BE2C (cell line): Measurements from ENCODE around the gene QSOX2.

Source experiments
- DNase-seq: peaks from one replicate; pipeline ENCODE4 v3.0.0-alpha.2; 2020
- H3K27me3 ChIP-seq: fragments of 250-450 bp; sonication (Bioruptor Pico); 2 replicates; pipeline ENCODE4 v1.5.1; 2020; ENCODE audit warnings: mild to moderate bottlenecking
- H3K36me3 ChIP-seq: fragments of 250-450 bp; sonication (Bioruptor Pico); 2 replicates; pipeline ENCODE4 v1.5.1; 2020; ENCODE audit warnings: mild to moderate bottlenecking
- H3K4me1 ChIP-seq: fragments of 250-450 bp; sonication (Bioruptor Pico); 2 replicates; pipeline ENCODE4 v1.5.1; 2020
- H3K4me3 ChIP-seq: 2 replicates; pipeline ENCODE4 v1.5.1; 2011; ENCODE audit warnings: low read depth, low read length
- H3K9me3 ChIP-seq: fragments of 250-450 bp; sonication (Bioruptor Pico); 2 replicates; pipeline ENCODE4 v1.5.1; 2020
- TF ChIP-seq, protein P1 (sequence below): IDR thresholded peaks from 2 replicates; pipeline ENCODE4 v1.5.1; 2012; ENCODE audit warnings: mild to moderate bottlenecking, low read depth, low read length

The QSOX2 gene

GRCh38 chr9:136193891-136194279 is 51.7 kb downstream of the QSOX2 start:
- Histone ChIP-seq H3K36me3 (no peaks in the 10 kb centered on the region), H3K4me1 (0 out of 2 replicates have a peak, but pooled peaks cover 3% of the 10 kb centered on the region), H3K27me3 (peaks cover 83% of the 10 kb centered on the region), H3K4me3 (no peak overlapping the region), H3K9me3 (no peaks in the 10 kb centered on the region; the same call in 1 of the 2 replicates)
- DNase-seq, result no peak
- TF ChIP-seq, protein P1, sequence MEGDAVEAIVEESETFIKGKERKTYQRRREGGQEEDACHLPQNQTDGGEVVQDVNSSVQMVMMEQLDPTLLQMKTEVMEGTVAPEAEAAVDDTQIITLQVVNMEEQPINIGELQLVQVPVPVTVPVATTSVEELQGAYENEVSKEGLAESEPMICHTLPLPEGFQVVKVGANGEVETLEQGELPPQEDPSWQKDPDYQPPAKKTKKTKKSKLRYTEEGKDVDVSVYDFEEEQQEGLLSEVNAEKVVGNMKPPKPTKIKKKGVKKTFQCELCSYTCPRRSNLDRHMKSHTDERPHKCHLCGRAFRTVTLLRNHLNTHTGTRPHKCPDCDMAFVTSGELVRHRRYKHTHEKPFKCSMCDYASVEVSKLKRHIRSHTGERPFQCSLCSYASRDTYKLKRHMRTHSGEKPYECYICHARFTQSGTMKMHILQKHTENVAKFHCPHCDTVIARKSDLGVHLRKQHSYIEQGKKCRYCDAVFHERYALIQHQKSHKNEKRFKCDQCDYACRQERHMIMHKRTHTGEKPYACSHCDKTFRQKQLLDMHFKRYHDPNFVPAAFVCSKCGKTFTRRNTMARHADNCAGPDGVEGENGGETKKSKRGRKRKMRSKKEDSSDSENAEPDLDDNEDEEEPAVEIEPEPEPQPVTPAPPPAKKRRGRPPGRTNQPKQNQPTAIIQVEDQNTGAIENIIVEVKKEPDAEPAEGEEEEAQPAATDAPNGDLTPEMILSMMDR, result no peak

DNA sequence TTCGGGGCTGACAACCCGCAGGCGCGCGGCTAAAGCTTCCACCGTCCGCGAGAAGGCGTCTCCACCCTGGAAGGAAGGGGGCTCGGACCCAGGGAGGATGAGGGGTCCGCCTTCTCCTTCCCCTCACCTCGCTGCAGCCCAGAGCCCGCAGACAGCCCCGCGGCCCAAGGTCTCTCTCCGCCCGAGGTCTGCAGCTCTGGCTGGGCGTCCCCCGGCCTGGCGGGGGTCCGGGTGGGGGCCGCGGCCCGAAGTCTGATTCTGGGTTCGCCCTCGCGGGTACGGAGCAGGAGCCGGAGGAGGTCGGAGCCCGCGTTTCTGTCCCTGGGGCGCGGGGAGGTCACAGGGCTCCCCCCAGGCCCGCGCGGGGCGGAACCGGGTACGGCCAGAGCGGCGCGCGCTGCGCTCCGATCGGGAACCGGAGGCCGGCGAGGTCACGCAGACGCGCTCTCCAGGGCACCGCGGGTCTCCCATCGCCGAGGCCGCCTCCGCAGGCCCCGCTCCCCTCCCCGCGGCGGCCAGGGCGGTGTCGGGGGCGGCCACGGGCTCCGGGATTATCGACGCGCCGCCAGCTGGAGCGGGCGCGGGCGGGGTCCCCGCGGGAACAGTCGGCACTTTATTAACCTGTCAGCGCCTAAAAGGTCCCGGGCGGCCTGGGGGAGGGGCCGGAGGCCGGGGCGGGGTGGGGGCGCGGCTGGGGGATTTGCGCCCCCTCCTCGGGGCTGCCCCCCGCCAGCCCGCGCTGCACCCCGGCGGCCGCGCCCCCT is 52.3 kb downstream of the QSOX2 start:
- DNase-seq, result no peak
- Histone ChIP-seq H3K4me1 (0 out of 2 replicates have a peak, but pooled peaks cover 1% of the 10 kb centered on the region), H3K4me3 (no peak overlapping the region), H3K36me3 (no peaks in the 10 kb centered on the region), H3K27me3 (peaks cover 77% of the 10 kb centered on the region), H3K9me3 (no peaks in the 10 kb centered on the region; the same call in 1 of the 2 replicates)
- TF ChIP-seq, protein P1, result no peak

GRCh38 chr9:136192289-136193126 is 53.1 kb downstream of the QSOX2 start:
- TF ChIP-seq, protein P1, result no peak
- H3K27me3 ChIP-seq, result peaks cover 69% of the 10 kb centered on the region
- DNase-seq, result no peak

DNA sequence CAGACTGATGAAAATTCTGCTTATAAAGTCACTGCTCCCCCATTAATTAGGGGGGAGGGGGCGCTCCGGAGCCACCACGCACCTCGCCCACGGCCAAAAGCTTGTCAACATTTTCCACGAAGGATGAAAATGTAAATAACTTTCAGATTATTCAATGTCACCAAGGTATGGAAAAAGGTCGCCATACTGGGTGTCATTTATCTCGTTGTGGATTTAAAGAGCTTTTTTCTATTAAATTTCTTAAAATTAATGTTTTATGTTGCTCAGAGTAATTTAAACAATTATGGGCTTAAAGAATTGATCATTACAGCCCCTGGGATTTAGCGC is 53.7 kb downstream of the QSOX2 start:
- Histone ChIP-seq H3K9me3 (no peaks in the 10 kb centered on the region; the same call in 1 of the 2 replicates), H3K4me1 (no peaks in the 10 kb centered on the region), H3K27me3 (peaks cover 63% of the 10 kb centered on the region), H3K4me3 (no peak overlapping the region), H3K36me3 (no peaks in the 10 kb centered on the region)
- TF ChIP-seq, protein P1, result no peak
- DNase-seq, result no peak

More at GRCh38 chr9:136192289-136193126, 53.1 kb downstream of the QSOX2 start:
- Histone ChIP-seq H3K4me3 (no peak overlapping the region), H3K36me3 (no peaks in the 10 kb centered on the region), H3K4me1 (no peaks in the 10 kb centered on the region), H3K9me3 (no peaks in the 10 kb centered on the region; the same call in 1 of the 2 replicates)

DNA sequence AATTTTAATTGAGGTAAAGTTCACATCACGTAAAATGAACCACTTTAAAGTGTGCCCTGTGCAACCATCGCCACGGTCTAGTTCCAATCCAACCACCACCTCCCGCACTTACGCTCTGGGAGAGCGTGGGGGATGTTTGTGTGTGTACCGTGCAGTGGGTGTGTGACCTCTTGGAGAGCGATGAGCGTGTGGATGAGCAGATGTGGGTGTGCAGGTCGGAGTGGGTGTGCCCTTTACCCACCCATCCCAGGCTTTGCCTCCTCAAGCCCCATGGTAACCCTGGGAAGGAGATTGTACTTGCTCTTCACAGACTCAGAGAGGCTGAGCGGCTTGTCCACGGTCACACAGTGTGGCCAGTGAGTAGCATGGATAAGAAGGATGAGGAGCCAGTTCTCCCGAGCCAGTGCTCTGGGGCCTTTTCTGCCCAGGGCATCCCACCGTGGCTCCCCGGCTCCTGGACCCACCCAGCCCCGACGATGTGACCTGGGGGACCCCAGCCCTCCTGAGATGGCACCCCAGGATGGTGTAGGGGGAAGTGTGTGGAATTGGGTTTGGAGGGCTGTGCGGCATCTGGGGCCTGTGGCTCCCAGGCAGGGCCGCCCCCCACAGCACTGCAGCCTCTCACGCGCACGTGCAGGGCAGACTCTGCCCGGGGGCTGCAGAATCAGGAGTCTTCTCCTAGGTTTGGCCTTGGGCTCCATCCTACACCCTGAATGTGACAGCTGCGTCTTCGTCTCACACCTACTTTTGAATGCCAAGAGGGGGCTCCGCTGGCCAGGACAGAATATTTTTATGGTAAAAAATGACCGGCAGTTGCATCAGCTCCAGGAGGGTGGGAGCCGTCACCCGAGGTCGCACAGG is 54.3 kb downstream of the QSOX2 start:
- Histone ChIP-seq H3K27me3 (peaks cover 57% of the 10 kb centered on the region), H3K4me1 (no peaks in the 10 kb centered on the region), H3K9me3 (no peaks in the 10 kb centered on the region; the same call in 1 of the 2 replicates), H3K36me3 (no peaks in the 10 kb centered on the region), H3K4me3 (no peak overlapping the region)
- TF ChIP-seq, protein P1, result no peak
- DNase-seq, result no peak
